CD14-positive monocyte (primary cell): ENCODE results near the gene FRS3. TPM values are rescaled to one million over a fixed set of nuclear protein-coding genes. Genes with fewer than 3 reads are reported as not detected.

Experiments
- DNase-seq, 3 donors: peaks; one replicate each; pipeline ENCODE4 v3.0.0-alpha.2; 2011 to 2022
- H2AFZ ChIP-seq: 2 replicates; pipeline ENCODE4 v1.6.0; 2012; ENCODE audit warnings: mild to moderate bottlenecking, low read depth, low read length, inconsistent platforms; ENCODE audit not compliant: insufficient read depth, poor library complexity, severe bottlenecking
- H3K27ac ChIP-seq, 2 donors: 1 replicate in 1 of 2; 2 replicates in 1 of 2; pipeline ENCODE4 v1.5.1; 2012 to 2013; ENCODE audit warnings: low read length in 2 of 2, control low read depth in 1 of 2, inconsistent platforms in 1 of 2, low read depth in 1 of 2, mild to moderate bottlenecking in 1 of 2
- H3K27me3 ChIP-seq, 2 donors: one replicate each; pipeline versions ENCODE4 v1.6.0 to v1.6.1; 2011 to 2013; ENCODE audit warnings: low read length in 2 of 2; ENCODE audit not compliant: control insufficient read depth in 2 of 2, insufficient read depth in 2 of 2
- H3K36me3 ChIP-seq, 2 donors: replicated peaks in 1 of 2; 1 replicate in 1 of 2; 2 replicates in 1 of 2; pipeline versions ENCODE4 v1.5.1 to v1.6.1; 2012 to 2013; ENCODE audit warnings: low read length in 2 of 2, control low read depth in 1 of 2, inconsistent platforms in 1 of 2, mild to moderate bottlenecking in 1 of 2; ENCODE audit not compliant: insufficient read depth in 2 of 2, control insufficient read depth in 1 of 2
- H3K4me1 ChIP-seq, 2 donors: 1 replicate in 1 of 2; 2 replicates in 1 of 2; pipeline versions ENCODE4 v1.5.1 to v1.6.1; 2012 to 2013; ENCODE audit warnings: low read length in 2 of 2, control low read depth in 1 of 2, inconsistent platforms in 1 of 2, mild to moderate bottlenecking in 1 of 2, moderate library complexity in 1 of 2; ENCODE audit not compliant: insufficient read depth in 2 of 2, control insufficient read depth in 1 of 2
- H3K4me2 ChIP-seq: replicated peaks from 2 replicates; pipeline ENCODE3; 2012; ENCODE audit warnings: low read length, moderate library complexity, mild to moderate bottlenecking; ENCODE audit not compliant: poor library complexity, severe bottlenecking; ENCODE audit errors: extremely low read depth
- H3K4me3 ChIP-seq, 3 experiments: fragments of 200-600 bp in 1 of 3; sonication (generic) in 1 of 3; replicated peaks in 1 of 3; 1 replicate in 2 of 3; 2 replicates in 1 of 3; pipeline ENCODE4 v1.5.1; 2011 to 2013; ENCODE audit warnings: low read length in 3 of 3, mild to moderate bottlenecking in 3 of 3, control low read depth in 2 of 3, low read depth in 2 of 3, inconsistent platforms in 1 of 3, moderate library complexity in 1 of 3
- H3K79me2 ChIP-seq: 2 replicates; pipeline ENCODE4 v1.6.0; 2012; ENCODE audit warnings: mild to moderate bottlenecking, control low read depth, inconsistent platforms, low read length, moderate library complexity; ENCODE audit not compliant: insufficient read depth
- H3K9ac ChIP-seq: 2 replicates; pipeline ENCODE4 v1.6.0; 2017; ENCODE audit warnings: low read length, mild to moderate bottlenecking; ENCODE audit not compliant: insufficient read depth, poor library complexity, severe bottlenecking
- H3K9me3 ChIP-seq, 2 donors: replicated peaks in 1 of 2; 1 replicate in 1 of 2; 2 replicates in 1 of 2; pipeline versions ENCODE4 v1.5.1 to v1.6.1; 2012 to 2013; ENCODE audit warnings: low read length in 2 of 2, control low read depth in 1 of 2; ENCODE audit not compliant: control insufficient read depth in 1 of 2, insufficient read depth in 1 of 2
- H4K20me1 ChIP-seq: 2 replicates; pipeline ENCODE4 v1.6.0; 2012; ENCODE audit warnings: mild to moderate bottlenecking, low read length, control low read depth, moderate library complexity; ENCODE audit not compliant: insufficient read depth
- H3K27ac Mint-ChIP-seq, 7 donors: one replicate each; pipeline ENCODE4 v1.8.0; 2020; ENCODE audit warnings: mild to moderate bottlenecking in 7 of 7, mixed read lengths in 7 of 7, moderate library complexity in 6 of 7, inconsistent platforms in 2 of 7
- H3K27me3 Mint-ChIP-seq, 3 donors: one replicate each; pipeline ENCODE4 v1.8.0; 2021 to 2022; ENCODE audit warnings: low read depth in 3 of 3, mild to moderate bottlenecking in 3 of 3, mixed read lengths in 3 of 3, moderate library complexity in 3 of 3, inconsistent platforms in 1 of 3
- H3K36me3 Mint-ChIP-seq, 2 donors: one replicate each; pipeline ENCODE4 v1.8.0; 2020; ENCODE audit warnings: mixed read lengths in 2 of 2, inconsistent platforms in 1 of 2, mild to moderate bottlenecking in 1 of 2
- H3K4me1 Mint-ChIP-seq: one replicate; pipeline ENCODE4 v1.8.0; 2020; ENCODE audit warnings: mild to moderate bottlenecking, mixed read lengths
- H3K4me3 Mint-ChIP-seq, 2 donors: one replicate each; pipeline ENCODE4 v1.8.0; 2020; ENCODE audit warnings: mild to moderate bottlenecking in 2 of 2, mixed read lengths in 2 of 2, moderate library complexity in 1 of 2
- H3K9me3 Mint-ChIP-seq, 7 donors: one replicate each; pipeline ENCODE4 v1.8.0; 2020 to 2022; ENCODE audit warnings: mixed read lengths in 7 of 7, mild to moderate bottlenecking in 6 of 7, moderate library complexity in 6 of 7, inconsistent platforms in 2 of 7
- WGBS: methylation state at CpG from one replicate; pipeline ENCODE4 v1.1.5; 2013; ENCODE audit warnings: missing lambda C conversion rate; ENCODE audit not compliant: insufficient coverage; 5-methylcytosine and 5-hydroxymethylcytosine counted together
- intact Hi-C, 2 donors: fragments of 100-400 bp; cut with micrococcal nuclease; formaldehyde crosslinking; loops; one replicate each; pipeline versions ENCODE4 v1.15.0 to v1.15.1; 2023
- polyA plus RNA-seq, 3 donors: library from polyadenylated mRNA; depleted of rRNA in 1 of 3; unstranded in 2 of 3; stranded (reverse) in 1 of 3; fragments of 300-500 nt in 2 of 3; fragments of >200 nt in 1 of 3; fragmentation: Illumina TruSeq in 2 of 3; gene quantifications; 1 replicate in 2 of 3; 2 replicates in 1 of 3; pipeline ENCODE4 v1.2.3, GENCODE V29; 2012 to 2021
- TF ChIP-seq, protein P1 (sequence below): fragments of 200-600 bp; IDR thresholded peaks from one replicate; pipeline ENCODE4 v1.8.0; 2022; ENCODE audit warnings: antibody characterized with exemption, mild to moderate bottlenecking

Gene FRS3
- polyA plus RNA-seq, 3 donors: 1.3 to 7.0 (median 2.6) TPM

DNA sequence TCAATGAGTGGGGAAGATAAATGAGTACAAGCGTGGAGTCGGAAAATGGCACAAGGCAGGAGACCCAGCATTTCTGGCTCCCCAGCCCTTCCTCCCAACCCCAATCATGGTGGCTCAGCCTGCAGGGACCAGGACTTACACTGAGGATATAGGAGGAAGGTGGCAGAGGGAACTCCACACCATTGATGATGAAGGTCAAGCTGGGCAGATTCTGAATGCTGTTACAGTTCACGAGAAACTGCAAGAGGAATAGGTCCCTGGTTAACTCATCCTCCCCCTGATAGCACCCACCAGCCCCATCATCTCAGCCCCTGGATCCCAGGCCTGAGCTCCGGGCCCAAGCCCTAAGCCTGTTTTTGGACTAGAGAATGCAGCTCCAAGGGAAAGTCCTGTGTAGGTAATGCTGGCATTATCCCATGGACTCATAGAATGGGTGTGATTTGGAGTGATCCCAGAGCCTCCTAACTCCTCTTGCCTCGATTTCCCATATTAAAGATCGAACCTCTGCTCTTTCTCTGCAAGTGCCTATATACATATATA, 42.0 kb downstream of the FRS3 start:
- H4K20me1 ChIP-seq: peaks cover 15% of the 10 kb centered on the region
- H3K4me1 ChIP-seq: peaks cover 20 to 24% of the 10 kb centered on the region in 2 donors
- Mint-ChIP-seq H3K36me3 (peaks cover under 1% of the 10 kb centered on the region in 2 donors), H3K4me1 (peaks cover 24% of the 10 kb centered on the region), H3K9me3 (peaks cover 0 to 1% (median 0%) of the 10 kb centered on the region in 7 donors), H3K27me3 (peaks cover 2 to 8% (median 2%) of the 10 kb centered on the region in 3 donors), H3K4me3 (no peak overlapping the region), H3K27ac (no peak overlapping the region)
- H3K27me3 ChIP-seq: no peaks in the 10 kb centered on the region
- no CpG with 5 or more reads among the region's 6 CpGs for WGBS
- no peak overlapping the region for H3K27ac ChIP-seq
- intact Hi-C loops: loop anchor here in 1 of 2 donors (5.0 to 10.0 kb wide), 3 partner anchors 35 to 663 kb away; partner anchors contain the start of genes NFYA, OARD1 and PRICKLE4
- H3K36me3 ChIP-seq: no peaks in the 10 kb centered on the region
- H2AFZ ChIP-seq: no peak overlapping the region
- no peaks in the 10 kb centered on the region for H3K9me3 ChIP-seq
- H3K79me2 ChIP-seq: peaks cover 19% of the 10 kb centered on the region
- no peak overlapping the region for H3K4me2 ChIP-seq
- DNase-seq: no peak
- TF ChIP-seq, protein P1, sequence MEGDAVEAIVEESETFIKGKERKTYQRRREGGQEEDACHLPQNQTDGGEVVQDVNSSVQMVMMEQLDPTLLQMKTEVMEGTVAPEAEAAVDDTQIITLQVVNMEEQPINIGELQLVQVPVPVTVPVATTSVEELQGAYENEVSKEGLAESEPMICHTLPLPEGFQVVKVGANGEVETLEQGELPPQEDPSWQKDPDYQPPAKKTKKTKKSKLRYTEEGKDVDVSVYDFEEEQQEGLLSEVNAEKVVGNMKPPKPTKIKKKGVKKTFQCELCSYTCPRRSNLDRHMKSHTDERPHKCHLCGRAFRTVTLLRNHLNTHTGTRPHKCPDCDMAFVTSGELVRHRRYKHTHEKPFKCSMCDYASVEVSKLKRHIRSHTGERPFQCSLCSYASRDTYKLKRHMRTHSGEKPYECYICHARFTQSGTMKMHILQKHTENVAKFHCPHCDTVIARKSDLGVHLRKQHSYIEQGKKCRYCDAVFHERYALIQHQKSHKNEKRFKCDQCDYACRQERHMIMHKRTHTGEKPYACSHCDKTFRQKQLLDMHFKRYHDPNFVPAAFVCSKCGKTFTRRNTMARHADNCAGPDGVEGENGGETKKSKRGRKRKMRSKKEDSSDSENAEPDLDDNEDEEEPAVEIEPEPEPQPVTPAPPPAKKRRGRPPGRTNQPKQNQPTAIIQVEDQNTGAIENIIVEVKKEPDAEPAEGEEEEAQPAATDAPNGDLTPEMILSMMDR: no peak
- no peak overlapping the region for H3K9ac ChIP-seq
- H3K4me3 ChIP-seq: no peak overlapping the region

DNA sequence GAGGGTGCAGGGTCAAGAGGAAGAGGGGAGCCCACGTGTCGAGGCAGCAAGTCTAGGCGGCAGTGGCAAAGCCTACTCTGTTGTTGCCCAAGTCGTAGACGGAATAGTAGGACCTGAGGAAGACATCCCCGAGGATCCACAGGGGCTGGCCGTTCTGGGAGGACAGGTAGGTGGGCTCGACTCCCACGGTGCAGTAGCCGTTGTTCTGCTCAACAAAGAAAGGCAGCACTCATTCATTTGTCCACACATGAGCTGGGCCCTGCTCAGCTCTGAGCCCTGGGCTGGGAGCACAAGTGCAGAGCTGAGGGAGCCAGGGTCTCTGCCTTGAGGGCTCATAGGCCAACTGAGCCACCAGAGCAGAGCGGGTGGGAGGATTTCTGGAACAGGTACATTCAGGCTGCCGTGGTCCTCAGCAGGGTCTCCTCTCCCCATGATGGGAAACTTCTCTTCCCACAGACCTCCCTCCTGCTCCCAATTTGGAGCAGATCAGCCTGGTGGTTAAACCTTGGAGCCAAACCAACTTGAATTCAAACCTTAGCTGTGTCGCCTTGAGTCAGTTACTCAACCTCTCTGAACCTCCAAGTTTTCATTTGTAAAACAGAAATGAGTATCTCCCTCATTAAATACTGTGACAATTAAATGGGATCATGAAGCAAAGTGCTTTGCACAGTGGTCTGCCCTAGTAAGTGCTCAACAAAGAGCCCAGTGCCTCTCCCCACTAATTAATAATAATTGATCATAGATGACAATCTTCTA, 42.7 kb downstream of the FRS3 start:
- Histone ChIP-seq H4K20me1 (peaks cover 22% of the 10 kb centered on the region), H3K9me3 (no peaks in the 10 kb centered on the region), H3K9ac (no peak overlapping the region), H3K27me3 (no peaks in the 10 kb centered on the region), H3K4me2 (no peak overlapping the region), H3K4me1 (peaks cover 26 to 30% of the 10 kb centered on the region in 2 donors), H3K36me3 (no peaks in the 10 kb centered on the region), H2AFZ (no peak overlapping the region), H3K4me3 (no peak overlapping the region), H3K79me2 (peaks cover 26% of the 10 kb centered on the region), H3K27ac (no peak overlapping the region)
- Mint-ChIP-seq H3K9me3 (peaks cover 0 to 1% (median 0%) of the 10 kb centered on the region in 7 donors), H3K27me3 (peaks cover 2 to 8% (median 2%) of the 10 kb centered on the region in 3 donors), H3K4me3 (no peak overlapping the region), H3K36me3 (peaks cover 4 to 8% of the 10 kb centered on the region in 2 donors), H3K4me1 (peaks cover 27% of the 10 kb centered on the region), H3K27ac (no peak overlapping the region)
- WGBS: 95% methylated on average over 12 of the region's 13 CpGs
- TF ChIP-seq, protein P1: no peak
- intact Hi-C loops: loop anchor here in 1 of 2 donors (5.0 to 10.0 kb wide), 3 partner anchors 35 to 662 kb away; partner anchors contain the start of genes NFYA, OARD1 and PRICKLE4
- DNase-seq: no peak
